Psoas muscle (tissue), 8 donors: ENCODE results near the gene ARNT2. TPM values are rescaled to one million over a fixed set of nuclear protein-coding genes. Genes with fewer than 3 reads are reported as not detected.
A peak's percentile ranks its signal among the peaks of the same experiment; 100 is the strongest.

ENCODE experiments used
- ATAC-seq, 4 donors: fragments of 200-7000 bp; cut with Tn5 transposase; one replicate each; pipeline ENCODE4 v1.9.1; 2020; ENCODE audit warnings: moderate library complexity in 3 of 4, mild to moderate bottlenecking in 2 of 4
- DNase-seq, 2 donors: peaks; one replicate each; pipeline ENCODE4 v3.0.0-alpha.2; 2020
- H3K27ac ChIP-seq: fragments of 200-600 bp; one replicate; pipeline ENCODE4 v1.8.0; 2022
- H3K27me3 ChIP-seq, 3 donors: fragments of 200-600 bp in 1 of 3; one replicate each; pipeline versions ENCODE4 v1.6.1 to v1.8.0; 2013 to 2022; ENCODE audit warnings: low read length in 2 of 3, mild to moderate bottlenecking in 2 of 3, moderate library complexity in 1 of 3; ENCODE audit not compliant: insufficient read depth in 3 of 3
- H3K36me3 ChIP-seq, 2 donors: fragments of 200-600 bp in 1 of 2; one replicate each; pipeline versions ENCODE4 v1.6.1 to v1.8.0; 2013 to 2022; ENCODE audit warnings: low read depth in 1 of 2, mild to moderate bottlenecking in 1 of 2, moderate library complexity in 1 of 2; ENCODE audit not compliant: insufficient read depth in 1 of 2
- H3K4me1 ChIP-seq: fragments of 200-600 bp; one replicate; pipeline ENCODE4 v1.8.0; 2022
- H3K4me3 ChIP-seq: fragments of 200-600 bp; one replicate; pipeline ENCODE4 v1.8.0; 2022; ENCODE audit warnings: mild to moderate bottlenecking
- H3K9me3 ChIP-seq: fragments of 200-600 bp; one replicate; pipeline ENCODE4 v1.8.0; 2022
- CTCF ChIP-seq: fragments of 200-600 bp; IDR thresholded peaks from one replicate; pipeline ENCODE4 v1.8.0; 2022; ENCODE audit warnings: antibody characterized with exemption
- WGBS, 3 donors: extraction: QIAGEN DNeasy Blood & Tissue Kit; methylation state at CpG; one replicate each; pipeline versions ENCODE4 v1.1.6 to v1.1.7; 2013; 5-methylcytosine and 5-hydroxymethylcytosine counted together
- intact Hi-C, 2 donors: fragments of 100-400 bp; cut with DNase I; formaldehyde crosslinking; loops; one replicate each; pipeline versions ENCODE4 v1.11.0 to v1.14.2; 2022
- polyA plus RNA-seq, 3 donors: library from polyadenylated mRNA; stranded (reverse); fragments of 200-250 nt; gene quantifications; one replicate each; pipeline ENCODE4 v1.2.3, GENCODE V29; 2013
- total RNA-seq, 4 donors: library from RNA; stranded (reverse); fragmentation: NEBNext Ultra II Directional in 2 of 4; extraction: Animal tissue kit (Norgen Biotek cat#: 25700) in 2 of 4; gene quantifications; one replicate each; pipeline versions ENCODE4 v1.2.1 to v1.2.4, GENCODE V29; 2021 to 2023
- donor health status: healthy with polysubstance abuse.
- donor health status: DM: no; HTN: no; CAD: no; lungs with moderate emphysema.
- donor health status: Bipolar disorder and iron deficiency.
- donor health status: healthy.
- donor health status: DM: yes; HTN: yes; CAD: no.
- donor health status: DM: no; HTN: no; CAD: no.
- donor health status: DM: no; HTN: no; CAD: no.
- donor health status: DM: yes; HTN: yes; CAD: no.

Gene ARNT2
- total and polyA plus RNA-seq, 7 donors = 0.09 to 12.2 (median 4.4) TPM

DNA sequence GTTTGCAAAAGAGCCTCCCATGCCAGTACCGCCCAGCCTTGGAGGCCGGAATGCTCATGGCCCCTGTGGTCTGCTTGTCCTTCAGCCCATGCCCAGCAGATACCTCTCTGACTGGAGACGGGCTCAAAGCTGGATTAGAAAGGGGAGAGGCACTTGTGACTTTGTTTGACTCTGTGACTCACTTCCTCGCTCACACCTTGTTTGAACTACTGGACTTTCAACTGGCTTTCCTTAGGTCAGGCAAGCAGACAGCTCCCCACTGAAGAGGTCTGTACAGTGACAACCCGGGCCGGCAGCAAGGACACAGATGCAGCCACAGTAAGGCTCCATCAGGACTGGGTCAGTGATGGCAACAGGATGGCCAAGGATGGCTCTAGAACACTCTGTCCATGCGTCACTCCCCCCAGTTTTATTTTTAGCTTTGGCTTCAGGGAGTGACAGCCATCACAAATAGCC is 192.4 kb downstream of the ARNT2 start:
- Histone ChIP-seq H3K27me3 (no peaks in the 10 kb centered on the region), H3K4me3 (no peak overlapping the region), H3K4me1 (no peaks in the 10 kb centered on the region), H3K27ac (no peak overlapping the region), H3K36me3 (no peaks in the 10 kb centered on the region), H3K9me3 (no peaks in the 10 kb centered on the region)
- intact Hi-C loops = no loop called here
- ATAC-seq = peak in 3 of 4 donors; percentile 40 to 58 (median 48)
- DNase-seq = no peak
- no peak for TF ChIP-seq CTCF
- 79 to 90% (median 84%) methylated on average over 7 of the region's 7 CpGs for WGBS, 3 donors

DNA sequence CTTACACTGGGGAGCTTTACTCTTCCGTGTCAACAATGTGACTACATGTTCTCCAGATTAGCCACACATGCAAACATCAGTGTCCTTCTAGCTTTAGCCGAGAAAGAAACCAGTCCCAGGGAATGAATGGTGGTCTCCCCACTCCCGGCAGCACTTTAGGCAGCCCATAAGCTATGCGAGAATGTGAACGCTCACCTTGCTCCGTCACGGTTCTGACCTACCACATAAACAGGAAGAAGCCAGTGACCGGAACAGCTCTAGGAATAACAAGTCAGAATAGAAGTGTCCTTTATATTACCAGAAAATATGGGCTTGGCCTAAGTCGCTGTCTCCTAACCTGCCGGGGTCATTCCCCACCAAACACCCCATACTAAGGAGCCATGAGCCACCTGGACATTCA is 192.9 kb downstream of the ARNT2 start:
- ATAC-seq (no peak), DNase-seq (no peak)
- 90 to 95% (median 92%) methylated on average over 10 of the region's 10 CpGs for WGBS, 3 donors
- no peak for TF ChIP-seq CTCF
- H3K4me3 ChIP-seq = no peak overlapping the region
- intact Hi-C loops = no loop called here
- H3K9me3 ChIP-seq = no peaks in the 10 kb centered on the region
- no peaks in the 10 kb centered on the region for H3K36me3 ChIP-seq
- H3K4me1 ChIP-seq = no peaks in the 10 kb centered on the region
- H3K27ac ChIP-seq = no peak overlapping the region
- no peaks in the 10 kb centered on the region for H3K27me3 ChIP-seq

GRCh38 chr15:80599359-80599758 is 195.2 kb downstream of the ARNT2 start:
- Histone ChIP-seq H3K4me3 (no peak overlapping the region), H3K27me3 (no peaks in the 10 kb centered on the region), H3K4me1 (no peaks in the 10 kb centered on the region), H3K9me3 (no peaks in the 10 kb centered on the region), H3K27ac (no peak overlapping the region), H3K36me3 (no peaks in the 10 kb centered on the region)
- DNase-seq = no peak
- TF ChIP-seq CTCF = no peak
- 34 to 36% (median 34%) methylated on average over 1 of the region's 1 CpG for WGBS, 3 donors
- intact Hi-C loops = no loop called here
- ATAC-seq = no peak

DNA sequence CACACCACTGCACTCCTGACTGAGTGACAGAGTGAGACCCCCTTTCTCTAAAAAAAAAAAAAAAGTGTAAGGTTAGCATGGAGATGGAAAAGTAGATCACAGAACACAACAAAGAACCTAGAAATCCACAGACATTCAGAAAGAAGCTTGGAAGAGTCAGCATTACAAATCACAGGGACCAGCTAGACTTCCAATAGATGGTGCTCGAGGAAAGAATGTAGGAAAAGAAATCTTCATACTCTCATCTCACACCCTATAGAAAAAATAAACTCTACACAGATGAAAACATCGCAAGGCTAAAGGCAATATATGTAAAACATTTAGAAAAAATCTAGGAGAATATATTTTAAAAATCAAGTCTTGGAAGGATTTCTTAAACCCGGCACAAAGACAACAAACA is 196.4 kb downstream of the ARNT2 start:
- intact Hi-C loops = no loop called here
- Histone ChIP-seq H3K27me3 (no peaks in the 10 kb centered on the region), H3K27ac (no peak overlapping the region), H3K4me1 (no peaks in the 10 kb centered on the region), H3K9me3 (no peaks in the 10 kb centered on the region), H3K36me3 (no peaks in the 10 kb centered on the region), H3K4me3 (no peak overlapping the region)
- ATAC-seq (no peak), DNase-seq (no peak)
- WGBS, 3 donors = 92 to 95% (median 94%) methylated on average over 3 of the region's 3 CpGs
- no peak for TF ChIP-seq CTCF

DNA sequence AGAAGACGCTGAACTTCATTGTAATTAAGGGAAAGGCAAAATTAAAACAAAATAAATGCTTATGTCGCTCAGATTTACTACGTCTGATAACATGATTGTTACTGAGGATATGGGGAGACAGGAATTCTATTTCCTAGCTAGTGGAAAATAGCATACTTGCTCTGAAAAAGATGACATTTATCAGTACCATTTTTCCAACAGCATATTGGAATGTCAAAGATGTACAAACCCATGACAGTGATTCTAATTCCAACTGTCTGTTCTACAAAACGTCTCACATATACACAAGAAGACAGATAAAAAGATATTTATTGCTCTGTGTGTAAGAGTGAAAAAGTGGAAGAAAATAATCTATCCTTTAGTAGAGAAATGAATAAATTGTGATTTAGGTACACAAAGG is 197.1 kb downstream of the ARNT2 start:
- DNase-seq = no peak
- Histone ChIP-seq H3K4me1 (no peaks in the 10 kb centered on the region), H3K9me3 (no peaks in the 10 kb centered on the region), H3K27ac (no peak overlapping the region), H3K27me3 (no peaks in the 10 kb centered on the region), H3K36me3 (no peaks in the 10 kb centered on the region), H3K4me3 (no peak overlapping the region)
- intact Hi-C loops = no loop called here
- 77 to 83% (median 81%) methylated on average over 4 of the region's 4 CpGs for WGBS, 3 donors
- no peak for TF ChIP-seq CTCF
- ATAC-seq = no peak
